NCI-H2081 (cell line): Measurements from ENCODE around the gene NISCH.
A peak's percentile ranks its signal among the peaks of the same experiment; 100 is the strongest.

Source experiments
- DNase-seq, 2 experiments: peaks; one replicate each; lab custom pipeline; 2025; lab: John Stamatoyannopoulos, UW

The NISCH gene

DNA sequence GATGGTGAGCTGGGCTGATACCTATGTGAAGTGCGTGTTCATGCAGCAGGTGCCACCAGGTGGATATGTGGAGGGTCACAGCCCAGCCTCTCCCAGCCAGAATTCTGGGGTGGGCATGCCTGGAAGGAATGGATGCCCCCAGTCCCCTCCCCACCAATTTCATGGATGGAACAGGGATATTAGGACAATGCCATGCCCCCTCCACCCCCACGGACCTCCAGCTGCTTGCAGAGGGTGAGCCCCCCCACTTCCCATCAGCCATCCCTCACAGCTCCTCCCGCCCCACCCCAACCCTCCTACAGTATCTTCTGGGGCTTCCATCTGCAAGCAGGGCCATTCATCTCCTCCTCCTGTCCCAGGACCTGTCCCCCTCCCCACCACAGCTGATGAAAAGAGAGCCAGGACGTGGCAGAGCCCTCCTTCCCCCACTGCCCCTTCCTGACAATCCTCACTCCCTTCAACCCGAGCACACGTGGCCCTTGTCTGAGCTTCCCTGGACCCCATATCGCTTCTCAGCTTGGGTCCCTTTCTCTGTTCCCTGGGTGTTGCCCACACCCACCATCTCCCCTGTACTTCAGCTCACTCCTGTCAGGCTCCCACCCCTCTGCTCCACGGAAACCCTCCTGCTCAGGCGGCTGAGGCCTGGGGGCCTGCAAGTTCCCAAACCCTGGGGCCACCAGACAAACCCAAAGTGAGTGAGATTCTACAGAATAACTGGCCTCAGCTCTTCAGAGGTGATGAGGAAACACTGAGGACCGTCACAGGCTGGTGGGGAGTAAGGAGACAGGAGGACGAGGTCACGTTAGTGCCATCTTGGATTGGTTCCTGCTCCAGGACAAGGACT lies 7.7 kb upstream of the NISCH start:
- DNase-seq, result no peak

DNA sequence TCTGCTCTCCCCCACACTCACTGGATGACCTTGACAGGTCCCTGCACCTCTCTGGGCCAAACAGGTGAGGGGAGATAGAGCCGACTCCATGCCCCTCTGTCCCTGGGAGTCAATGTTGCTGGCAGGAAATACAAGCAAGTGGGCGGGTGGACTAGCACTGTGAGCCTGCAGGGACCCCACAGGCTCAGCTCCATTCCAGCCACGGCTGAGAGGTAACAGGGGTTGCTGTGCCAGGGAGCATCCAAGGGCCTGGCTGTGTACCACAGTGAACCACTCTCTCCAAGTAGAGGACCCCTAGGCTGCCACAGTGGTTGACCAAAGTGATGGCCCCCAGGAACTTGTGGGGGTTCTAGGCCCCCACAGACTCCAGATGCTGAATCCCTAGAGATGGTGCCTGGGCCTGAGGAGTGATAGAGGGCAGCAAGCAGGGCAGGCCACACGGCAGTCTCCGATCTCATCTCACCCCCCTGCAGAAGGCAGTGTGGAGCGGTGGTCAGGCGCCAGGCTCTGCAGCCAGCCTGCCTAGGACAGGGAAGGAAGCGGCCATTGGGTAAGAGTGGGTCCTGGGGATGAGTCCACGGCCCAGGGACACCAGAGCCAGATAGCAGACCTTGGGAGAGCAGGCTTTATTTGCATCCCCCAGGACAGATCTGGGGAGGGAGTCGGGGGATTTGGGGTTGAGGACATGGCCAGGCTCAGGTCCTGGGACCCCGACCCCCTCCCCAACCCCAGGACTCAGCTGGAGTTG lies 4.7 kb upstream of the NISCH start:
- no peak for DNase-seq

DNA sequence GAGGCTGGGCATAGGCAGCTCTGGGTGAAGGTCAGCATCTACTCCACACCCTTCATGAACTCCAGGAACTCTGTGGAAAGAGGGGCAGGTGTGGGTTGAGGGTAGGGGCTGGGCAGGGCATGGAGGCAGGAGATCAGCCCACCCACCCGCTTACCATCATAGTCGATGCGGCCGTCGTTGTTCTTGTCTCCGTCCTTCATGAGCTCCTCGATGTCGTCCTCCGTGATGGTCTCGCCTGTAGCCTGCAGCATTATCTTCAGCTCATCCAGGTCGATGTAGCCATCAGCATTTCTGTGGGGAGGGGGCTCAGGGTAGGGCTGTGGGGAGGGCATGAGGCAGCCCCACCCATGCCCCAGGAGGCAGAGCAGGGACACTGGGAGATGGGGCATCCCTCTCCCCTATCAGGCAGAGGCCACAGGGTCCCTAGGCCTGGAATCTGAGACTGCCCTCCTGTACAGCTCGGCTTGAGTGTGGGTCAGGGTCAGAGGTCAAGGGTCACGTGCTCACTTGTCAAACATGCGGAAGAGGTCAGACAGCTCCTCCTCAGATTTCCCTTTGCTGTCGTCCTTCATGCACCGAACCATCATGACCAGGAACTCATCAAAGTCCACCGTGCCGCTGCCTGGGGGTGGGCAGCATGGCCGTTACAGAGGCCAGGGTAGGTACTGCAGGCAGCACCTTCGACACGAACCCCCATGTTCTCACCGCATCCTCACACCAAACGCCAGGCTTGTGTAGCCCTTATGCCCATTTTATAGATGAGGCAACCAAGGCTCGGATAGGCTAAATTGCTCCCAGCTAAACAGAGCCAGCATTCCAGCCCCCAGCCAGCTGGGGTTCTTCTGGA lies 3.9 kb upstream of the NISCH start:
- no peak for DNase-seq

DNA sequence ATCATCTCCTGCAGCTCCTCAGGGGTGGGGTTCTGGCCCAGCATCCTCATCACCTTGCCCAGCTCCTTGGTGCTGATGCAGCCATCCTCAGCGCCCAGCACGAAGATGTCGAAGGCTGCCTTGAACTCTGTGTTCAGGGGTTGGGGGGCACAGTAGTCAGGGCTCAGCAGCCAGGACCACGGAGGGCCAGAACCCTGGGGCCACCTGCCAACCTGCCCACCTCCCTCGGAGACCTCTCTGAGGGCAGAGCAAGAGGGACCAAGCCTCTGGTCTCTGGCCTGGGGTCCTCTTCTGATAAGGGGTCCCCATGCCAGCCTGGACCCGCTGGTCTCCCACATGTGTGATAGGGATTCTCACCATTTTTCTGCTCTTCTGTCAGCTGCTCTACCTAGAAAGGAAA lies 3.3 kb upstream of the NISCH start:
- DNase-seq, result no peak

DNA sequence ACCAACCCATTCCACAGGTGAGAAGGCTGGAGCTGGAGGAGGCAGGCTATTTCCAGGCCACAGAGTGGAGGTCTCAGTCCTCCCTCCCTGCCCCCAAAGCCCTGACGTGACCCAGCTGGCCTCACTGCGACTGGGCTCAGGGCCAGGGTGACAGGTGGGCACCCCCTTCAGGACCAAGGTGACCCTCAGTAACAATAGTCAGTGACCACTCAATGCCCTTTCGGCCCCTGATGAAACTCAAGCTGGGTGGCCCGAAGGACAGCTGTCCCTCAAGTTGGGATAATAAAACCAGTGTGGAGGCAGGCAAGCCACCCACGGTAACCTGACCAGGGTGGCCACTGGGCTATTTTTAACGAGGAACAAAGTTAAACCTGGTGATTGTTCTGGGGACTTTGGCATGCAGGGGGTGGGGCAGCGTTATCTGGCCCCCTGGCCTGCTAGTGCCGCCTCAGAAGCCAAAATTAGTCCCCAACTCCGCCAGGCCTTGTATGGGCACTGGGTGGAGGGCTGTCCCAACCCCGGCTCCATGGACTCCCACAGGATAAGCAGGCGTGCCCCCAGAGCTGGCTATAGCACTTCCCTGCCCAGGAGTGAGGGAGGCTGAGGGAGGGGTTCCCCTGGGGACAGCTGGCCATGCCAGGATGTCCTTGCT lies 2.7 kb upstream of the NISCH start:
- DNase-seq, result no peak

DNA sequence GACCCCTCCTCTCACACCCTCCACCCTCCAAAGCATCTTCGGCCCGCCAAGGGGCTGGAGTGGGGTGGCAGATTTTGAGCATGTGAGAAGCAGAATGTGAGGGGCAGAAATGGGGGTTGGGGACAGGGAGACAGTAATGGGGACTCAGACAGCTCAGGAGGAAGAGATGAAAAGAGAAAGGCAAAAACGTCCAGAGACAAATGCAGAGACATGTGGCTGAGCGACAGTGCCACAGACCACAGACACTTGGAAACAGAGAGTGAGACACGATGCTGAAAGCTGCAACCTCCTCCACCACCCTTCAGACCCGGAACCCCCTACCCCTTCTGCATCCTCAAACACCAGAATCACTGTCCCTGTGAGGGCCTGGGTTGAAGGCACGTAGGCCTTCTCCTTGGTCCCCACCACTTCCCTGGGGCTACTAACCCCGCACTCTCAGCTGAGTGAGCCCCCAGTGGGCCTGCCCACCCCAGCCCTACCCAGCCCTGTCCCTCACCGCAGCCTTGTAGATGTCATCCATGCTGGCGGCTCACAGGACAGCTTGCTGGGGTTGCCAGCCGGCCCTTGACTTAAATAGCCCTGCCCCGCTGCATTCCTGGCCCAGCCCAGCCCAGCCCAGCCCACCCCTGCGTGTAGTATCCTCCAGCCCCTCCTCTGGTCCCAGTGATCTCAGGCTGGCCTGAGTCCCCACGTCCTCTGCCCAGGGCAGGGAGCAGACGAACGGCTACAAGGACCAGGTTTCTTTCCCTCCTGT lies 1.7 kb upstream of the NISCH start, which contains the start of gene TNNC1:
Gene TNNC1, minus strand, starts transcription at position 546 of the 754 bp plus-strand sequence. Its CDS starts 26 bp downstream, at position 520.
- DNase-seq, result no peak

DNA sequence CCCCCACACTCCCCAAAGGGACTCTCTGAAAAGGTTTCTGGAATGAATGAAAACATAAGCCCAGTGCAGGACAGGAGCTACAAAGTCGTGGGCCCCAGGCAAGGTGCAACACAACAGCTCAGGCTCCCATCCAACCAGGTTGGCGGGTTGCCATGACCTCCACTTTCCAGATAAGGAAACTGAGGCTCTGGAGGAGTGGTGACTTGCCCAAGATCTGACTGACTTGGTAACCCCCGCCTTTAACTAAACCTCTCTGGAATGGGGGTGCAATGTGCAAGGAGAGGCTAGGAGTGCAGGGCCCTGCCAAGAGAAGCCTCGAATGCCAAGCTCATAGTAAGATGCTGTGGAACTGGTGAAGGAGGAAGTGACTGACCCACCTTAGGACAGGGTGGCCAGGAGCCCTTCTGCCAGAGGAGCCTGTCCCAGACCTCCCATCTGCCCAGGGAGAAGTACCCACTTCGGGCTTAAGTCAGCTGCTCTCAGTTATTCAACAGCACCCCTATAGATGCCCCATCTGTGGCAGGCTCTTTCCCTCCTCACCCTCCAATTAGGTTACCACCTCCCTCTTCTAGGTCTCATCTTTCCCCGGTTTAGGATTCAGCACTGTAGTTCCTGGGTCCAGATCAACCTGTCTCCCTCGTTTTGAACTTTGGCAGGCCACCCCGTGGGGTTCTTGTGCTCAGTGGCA lies 1.0 kb upstream of the NISCH start:
- DNase-seq, result no peak

DNA sequence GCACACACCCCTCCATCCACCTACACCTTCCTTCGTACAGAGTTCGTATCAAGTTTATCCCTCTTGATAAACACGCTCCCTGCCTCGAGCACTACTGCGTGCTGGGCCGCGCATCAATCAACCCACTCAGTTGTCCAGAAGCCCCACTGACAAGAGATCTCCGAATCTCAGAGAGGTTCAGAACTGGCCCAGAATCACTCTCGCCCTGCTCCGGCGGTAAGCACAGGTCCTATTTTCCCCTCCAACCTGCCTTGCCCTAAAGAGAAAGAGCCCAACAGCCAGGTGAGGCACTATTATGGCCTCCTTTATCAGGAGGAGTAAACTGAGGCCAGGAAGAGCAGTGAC lies 494 bp upstream of the NISCH start:
- no peak for DNase-seq

DNA sequence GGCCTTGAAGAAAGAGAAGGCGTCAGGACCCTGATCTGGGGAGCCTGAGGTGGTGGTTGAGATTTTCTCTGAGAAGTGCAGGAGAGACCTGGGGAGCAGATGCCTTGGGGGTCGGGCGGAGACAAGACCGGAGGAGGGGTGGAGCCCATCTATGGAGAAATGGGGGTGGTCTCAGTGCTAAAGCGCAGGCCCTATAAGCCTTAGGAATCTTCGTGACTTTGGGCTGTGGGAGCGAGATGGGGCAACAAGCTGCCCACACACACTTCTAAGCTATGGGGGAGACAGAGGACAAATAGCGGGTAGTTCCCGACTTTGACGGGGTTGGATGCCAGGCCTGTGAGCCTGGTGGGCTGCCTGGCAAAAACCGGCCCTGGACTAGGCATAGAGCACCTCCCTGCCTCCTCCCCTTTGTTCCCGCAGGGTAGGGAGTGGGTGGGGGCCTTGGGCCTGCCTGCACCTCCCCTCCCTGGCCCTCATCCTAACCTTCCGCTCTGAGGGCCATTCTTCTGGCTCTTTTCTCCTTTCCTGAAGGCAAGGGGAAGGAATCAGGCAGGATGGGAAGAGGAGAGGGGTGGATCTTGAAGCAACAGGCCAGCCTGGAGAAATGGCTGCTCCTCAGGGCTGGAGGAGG lies 880 bp downstream of the NISCH start:
- DNase-seq, result peak in 1 of 2 experiments; percentile 13

DNA sequence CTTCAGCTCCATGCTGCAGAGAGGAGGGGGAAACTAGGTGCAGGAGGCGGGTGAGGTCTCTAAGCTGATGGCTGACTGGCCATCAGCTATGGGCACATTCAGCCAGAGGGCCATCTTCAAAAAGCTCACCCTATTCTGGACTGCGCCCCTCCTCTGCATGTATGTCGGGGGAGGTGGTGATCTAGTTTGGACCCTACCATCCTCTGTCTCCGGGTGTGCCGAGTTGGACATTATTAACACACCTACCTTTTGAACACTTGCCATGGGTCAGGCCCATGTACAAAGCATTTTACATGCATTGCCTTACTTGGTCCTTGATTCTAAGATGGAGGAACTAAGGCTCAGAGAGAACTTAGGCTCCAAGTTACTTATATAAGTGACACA lies 1.4 kb downstream of the NISCH start:
- no peak for DNase-seq

DNA sequence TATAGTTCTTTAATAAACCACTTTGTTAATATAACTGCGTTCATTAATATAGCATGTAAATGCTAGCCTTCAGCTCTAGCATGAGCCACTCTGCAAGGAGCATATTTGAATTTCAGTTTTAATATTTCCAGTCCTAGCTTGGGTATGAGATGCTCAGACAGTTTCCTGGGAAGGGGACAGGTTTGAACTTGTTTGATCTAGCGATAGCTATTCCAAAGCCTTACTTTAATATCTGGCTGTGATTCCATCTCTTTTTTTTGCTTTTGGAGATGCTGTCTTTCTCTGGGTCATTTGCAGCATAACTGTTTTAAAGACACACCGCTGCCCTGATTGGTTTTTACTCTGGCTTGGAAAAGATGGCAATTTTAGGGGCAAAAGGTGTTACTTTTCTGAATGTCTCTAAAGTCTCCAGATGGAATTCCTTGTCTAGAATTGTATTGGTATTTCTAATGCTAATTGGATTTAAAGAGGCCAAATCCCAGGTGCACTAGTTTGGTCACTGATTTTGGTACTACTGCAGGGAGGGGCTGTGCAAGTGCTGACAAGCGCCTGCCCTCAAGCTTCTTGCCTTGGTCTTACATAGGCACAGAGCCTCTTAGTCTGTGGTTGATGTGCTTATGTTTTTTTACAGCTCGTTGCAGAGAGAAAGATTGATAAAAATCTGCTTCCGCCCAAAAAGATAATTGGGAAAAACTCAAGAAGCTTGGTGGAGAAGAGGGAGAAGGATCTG lies 2.8 kb downstream of the NISCH start:
- DNase-seq, result no peak

DNA sequence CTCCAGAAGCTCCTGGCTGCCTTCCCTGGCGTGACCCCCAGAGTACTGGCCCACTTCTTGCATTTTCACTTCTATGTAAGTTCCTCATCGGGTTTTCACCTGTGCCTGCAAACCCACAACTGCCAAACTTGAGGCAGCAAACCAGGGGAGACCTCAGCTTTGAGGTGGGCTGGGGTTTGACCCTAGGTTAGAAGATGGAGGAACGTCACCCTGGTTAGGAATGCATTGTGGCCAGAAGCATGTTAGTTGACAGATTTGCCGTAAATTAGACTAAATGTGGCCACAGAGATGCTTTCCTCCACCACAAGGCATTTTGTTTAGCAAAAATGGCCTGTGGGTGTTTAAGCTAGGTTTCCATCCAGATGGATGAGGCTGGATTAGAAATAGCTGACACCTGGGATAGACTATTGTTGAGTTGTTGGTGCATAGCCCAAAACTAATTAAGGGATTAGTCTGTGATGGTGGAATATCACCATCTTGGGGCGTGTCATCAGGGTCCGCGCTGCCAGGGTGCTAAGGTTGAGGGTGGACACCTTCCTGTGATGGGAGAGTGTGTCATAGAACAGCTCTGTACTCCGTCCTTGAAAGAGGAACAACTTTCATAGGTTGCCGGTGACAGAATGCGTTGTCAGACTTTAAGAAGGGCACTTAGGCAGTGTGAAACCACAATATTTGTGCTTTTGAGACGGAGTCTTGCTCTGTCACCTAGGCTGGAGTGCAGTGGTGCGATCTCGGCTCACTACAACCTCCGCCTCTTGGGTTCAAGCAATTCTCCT lies 3.6 kb downstream of the NISCH start:
- DNase-seq, result no peak

DNA sequence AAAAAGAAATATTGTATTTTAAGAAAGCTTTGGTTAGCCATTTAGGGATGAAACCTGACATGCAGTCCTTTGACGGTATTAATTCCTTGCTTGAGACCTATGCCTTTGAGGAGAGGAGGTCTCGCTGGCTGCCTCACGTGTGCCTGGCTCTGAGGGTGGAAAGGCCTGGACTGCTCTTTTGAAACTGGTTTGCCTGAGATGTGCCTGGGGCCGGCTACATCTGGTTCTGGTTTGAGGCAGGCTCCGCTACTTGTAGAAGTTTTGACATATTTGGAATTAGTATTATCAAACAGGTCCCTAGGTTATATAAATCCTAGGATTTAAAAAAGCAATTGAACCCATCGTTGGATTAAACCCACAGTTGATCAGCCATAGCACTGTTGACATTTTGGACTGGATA lies 6.5 kb downstream of the NISCH start:
- no peak for DNase-seq

DNA sequence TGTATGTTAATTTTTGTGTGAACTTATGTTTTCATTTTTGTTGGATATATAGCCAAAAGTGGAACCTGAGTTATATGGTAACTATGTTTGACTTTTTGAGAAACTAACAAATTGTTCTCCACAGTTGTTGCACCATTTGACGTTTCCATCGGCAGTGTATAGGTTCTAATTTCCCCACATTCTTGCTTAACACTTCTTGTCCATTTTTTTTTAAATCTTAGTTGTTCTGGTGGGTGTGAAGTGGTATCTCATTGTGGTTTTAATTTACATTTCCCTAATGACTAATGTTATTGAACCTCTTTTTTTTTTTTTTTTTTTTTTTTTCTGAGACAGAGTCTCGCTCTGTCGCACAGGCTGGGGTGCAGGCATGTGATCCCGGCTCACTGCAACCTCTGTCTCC lies 8.0 kb downstream of the NISCH start:
- DNase-seq, result no peak

DNA sequence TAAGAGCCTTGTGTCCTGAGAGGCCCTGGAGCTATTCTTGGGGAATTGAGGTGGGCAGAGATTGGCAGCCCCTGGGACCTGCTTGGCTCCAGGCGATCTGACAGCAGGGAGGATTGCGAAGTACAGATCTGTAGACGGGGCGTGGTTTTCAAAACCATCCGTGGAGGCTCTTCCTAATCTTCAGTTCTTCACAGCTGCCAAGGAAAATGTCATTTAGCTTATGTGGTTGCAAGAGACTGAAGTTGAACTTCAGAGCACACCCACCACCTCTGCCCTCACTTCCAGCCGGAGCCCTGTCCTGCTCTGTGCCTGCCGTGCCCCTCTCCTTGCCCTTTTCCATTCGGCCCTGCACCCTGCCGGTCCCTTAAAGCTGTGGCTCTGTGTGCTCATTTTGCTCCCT lies 12.9 kb downstream of the NISCH start:
- DNase-seq, result no peak

DNA sequence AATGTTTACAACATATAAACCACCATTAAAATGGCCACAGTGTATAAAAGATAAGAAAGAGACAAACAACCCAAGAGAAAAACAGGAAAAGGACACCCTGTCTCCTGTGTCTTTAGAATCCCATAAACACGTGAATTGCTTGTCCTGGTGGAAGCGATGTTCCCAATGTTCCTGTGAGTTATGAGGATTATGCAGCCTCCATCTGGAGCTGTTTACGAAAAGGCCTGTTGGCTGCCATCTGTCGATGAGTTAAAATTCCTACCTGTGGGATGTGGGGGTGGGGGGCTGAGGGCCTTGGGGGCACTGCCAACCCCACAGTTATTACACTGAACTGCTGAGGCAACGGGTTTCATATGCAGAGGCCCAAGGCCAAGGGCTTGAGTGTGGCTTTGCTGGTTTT lies 13.6 kb downstream of the NISCH start:
- DNase-seq, result no peak

DNA sequence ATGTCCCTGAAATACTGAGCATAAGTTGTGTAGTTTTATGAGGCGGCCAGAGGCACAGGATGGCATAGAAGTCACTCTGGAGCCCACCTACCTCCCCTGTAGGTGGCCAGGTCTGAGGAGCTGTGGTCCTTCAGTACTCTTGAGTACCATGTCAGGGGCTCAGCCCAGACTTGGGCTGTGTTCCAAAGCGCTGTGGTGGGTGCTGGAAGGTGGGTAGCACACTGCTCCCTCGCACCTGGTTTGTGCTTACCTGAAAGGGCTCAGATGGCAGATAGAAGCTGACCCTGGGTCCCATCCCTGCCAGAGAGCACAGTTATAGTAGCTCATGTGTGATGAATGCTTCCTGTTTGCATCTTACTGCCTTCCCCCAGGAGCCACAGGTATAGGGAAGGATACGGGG lies 15.5 kb downstream of the NISCH start:
- no peak for DNase-seq

DNA sequence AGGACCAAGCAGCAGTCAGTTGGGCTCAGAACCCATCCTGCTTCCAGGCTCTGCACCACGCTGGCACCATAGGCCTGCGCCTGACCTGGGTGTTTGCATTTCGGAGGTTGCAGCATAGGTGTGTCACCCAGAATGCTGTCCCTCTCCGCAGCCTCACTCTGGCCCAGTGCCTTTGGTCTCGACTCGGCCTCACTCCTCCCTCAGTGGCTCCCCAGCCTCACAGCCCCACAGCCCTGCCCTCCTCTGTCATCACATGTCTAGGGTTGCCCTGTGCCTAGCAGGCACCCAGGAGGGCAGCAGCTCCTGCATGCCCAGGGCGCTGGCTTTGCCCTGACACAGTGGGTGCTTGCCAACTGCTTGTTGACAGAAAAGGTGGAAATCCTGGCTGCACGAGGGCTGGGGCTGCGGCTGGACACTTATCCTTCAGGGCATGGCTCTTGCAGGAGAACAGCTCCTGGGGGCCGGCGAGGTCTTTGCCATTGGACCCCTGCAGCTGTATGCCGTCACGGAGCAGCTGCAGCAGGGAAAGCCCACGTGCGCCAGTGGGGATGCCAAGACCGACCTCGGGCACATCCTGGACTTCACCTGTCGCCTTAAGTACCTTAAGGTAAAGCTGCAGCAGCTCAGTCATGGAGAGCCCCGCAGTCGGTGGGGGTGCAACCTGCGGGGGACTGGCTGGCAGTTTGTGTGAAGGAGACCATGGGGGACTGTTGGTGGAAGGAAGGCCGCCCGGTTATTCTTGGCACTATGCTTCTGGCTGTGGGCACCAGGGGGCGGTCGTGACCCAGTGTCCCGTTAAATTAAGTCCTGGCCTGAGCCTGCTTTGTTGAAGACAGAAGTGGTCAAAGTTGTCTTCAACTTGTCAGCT lies 16.2 kb downstream of the NISCH start:
- no peak for DNase-seq
